ENCODE data around the gene MAP7. TPM values are rescaled to one million over a fixed set of nuclear protein-coding genes. Genes with fewer than 3 reads are reported as not detected.

The MAP7 gene
- total RNA-seq, 4 donors from 2014 or later = 0.29 to 6.8 (median 1.1) TPM

- TF ChIP-seq POLR2A (IDR thresholded peaks at IDR 0.05) (no peak), CTCF (IDR thresholded peaks at IDR 0.05) (no peak)
- no peaks in the 10 kb centered on the region for H3K4me1 ChIP-seq
- intact Hi-C loops (cut with DNase I; ENCODE audit: low total_unique reads) = no loop called here
- H3K27ac ChIP-seq = no peak overlapping the region
- no peak for DNase-seq
- H3K4me3 ChIP-seq = no peak overlapping the region
- H3K9me3 ChIP-seq = no peaks in the 10 kb centered on the region
- no peaks in the 10 kb centered on the region for H3K36me3 ChIP-seq
- no peaks in the 10 kb centered on the region for H3K27me3 ChIP-seq
Observed at GRCh38 chr6:136510782-136511181, 39.4 kb downstream of the MAP7 start.

- H3K36me3 ChIP-seq = no peaks in the 10 kb centered on the region
- TF ChIP-seq POLR2A (IDR thresholded peaks at IDR 0.05) (no peak), CTCF (IDR thresholded peaks at IDR 0.05) (no peak)
- H3K9me3 ChIP-seq = no peaks in the 10 kb centered on the region
- H3K4me1 ChIP-seq = no peaks in the 10 kb centered on the region
- no peak overlapping the region for H3K27ac ChIP-seq
- intact Hi-C loops (cut with DNase I; ENCODE audit: low total_unique reads) = no loop called here
- no peak for DNase-seq
- H3K4me3 ChIP-seq = no peak overlapping the region
- H3K27me3 ChIP-seq = no peaks in the 10 kb centered on the region
Observed at GRCh38 chr6:136510299-136510698, 39.9 kb downstream of the MAP7 start.

GRCh38 chr6:136508725-136509392 lies 41.4 kb downstream of the MAP7 start:
- Histone ChIP-seq H3K9me3 (no peaks in the 10 kb centered on the region), H3K4me1 (no peaks in the 10 kb centered on the region), H3K27ac (no peak overlapping the region), H3K4me3 (no peak overlapping the region), H3K27me3 (no peaks in the 10 kb centered on the region), H3K36me3 (no peaks in the 10 kb centered on the region)
- no peak for DNase-seq
- TF ChIP-seq POLR2A (IDR thresholded peaks at IDR 0.05) (no peak), CTCF (IDR thresholded peaks at IDR 0.05) (no peak)
- intact Hi-C loops (cut with DNase I; ENCODE audit: low total_unique reads) = no loop called here

- TF ChIP-seq POLR2A (IDR thresholded peaks at IDR 0.05) (no peak), CTCF (IDR thresholded peaks at IDR 0.05) (no peak)
- Histone ChIP-seq H3K4me3 (no peak overlapping the region), H3K36me3 (no peaks in the 10 kb centered on the region), H3K27ac (no peak overlapping the region), H3K9me3 (no peaks in the 10 kb centered on the region), H3K4me1 (no peaks in the 10 kb centered on the region), H3K27me3 (no peaks in the 10 kb centered on the region)
- intact Hi-C loops (cut with DNase I; ENCODE audit: low total_unique reads) = no loop called here
- no peak for DNase-seq
Observed at GRCh38 chr6:136506124-136506799, 44.0 kb downstream of the MAP7 start.

GRCh38 chr6:136503303-136504029 lies 46.8 kb downstream of the MAP7 start:
- intact Hi-C loops (cut with DNase I; ENCODE audit: low total_unique reads) = no loop called here
- TF ChIP-seq POLR2A (IDR thresholded peaks at IDR 0.05) (no peak), CTCF (IDR thresholded peaks at IDR 0.05) (no peak)
- Histone ChIP-seq H3K27me3 (no peaks in the 10 kb centered on the region), H3K4me3 (no peak overlapping the region), H3K27ac (no peak overlapping the region), H3K9me3 (no peaks in the 10 kb centered on the region), H3K4me1 (no peaks in the 10 kb centered on the region), H3K36me3 (no peaks in the 10 kb centered on the region)
- no peak for DNase-seq
